KOPT-K1 (cell line): Measurements from ENCODE around the gene USP20.
A peak's percentile ranks its signal among the peaks of the same experiment; 100 is the strongest.

ENCODE experiments used
- H3K27ac ChIP-seq: fragments of 200-600 bp; sonication (generic); 2 replicates; pipeline ENCODE4 v1.5.1; 2016; ENCODE audit warnings: antibody characterized with exemption, mild to moderate bottlenecking, low read depth, low read length; ENCODE audit not compliant: poor library complexity, severe bottlenecking
- H3K36me3 ChIP-seq: fragments of 200-600 bp; sonication (generic); 2 replicates; pipeline ENCODE4 v1.5.1; 2017; ENCODE audit warnings: antibody characterized with exemption, mild to moderate bottlenecking, low read length, moderate library complexity; ENCODE audit not compliant: insufficient read depth
- H3K9me3 ChIP-seq: fragments of 200-600 bp; sonication (generic); 2 replicates; pipeline ENCODE4 v1.5.1; 2017; ENCODE audit warnings: antibody characterized with exemption, low read length, mild to moderate bottlenecking; ENCODE audit not compliant: insufficient read depth, poor library complexity, severe bottlenecking

The USP20 gene

DNA sequence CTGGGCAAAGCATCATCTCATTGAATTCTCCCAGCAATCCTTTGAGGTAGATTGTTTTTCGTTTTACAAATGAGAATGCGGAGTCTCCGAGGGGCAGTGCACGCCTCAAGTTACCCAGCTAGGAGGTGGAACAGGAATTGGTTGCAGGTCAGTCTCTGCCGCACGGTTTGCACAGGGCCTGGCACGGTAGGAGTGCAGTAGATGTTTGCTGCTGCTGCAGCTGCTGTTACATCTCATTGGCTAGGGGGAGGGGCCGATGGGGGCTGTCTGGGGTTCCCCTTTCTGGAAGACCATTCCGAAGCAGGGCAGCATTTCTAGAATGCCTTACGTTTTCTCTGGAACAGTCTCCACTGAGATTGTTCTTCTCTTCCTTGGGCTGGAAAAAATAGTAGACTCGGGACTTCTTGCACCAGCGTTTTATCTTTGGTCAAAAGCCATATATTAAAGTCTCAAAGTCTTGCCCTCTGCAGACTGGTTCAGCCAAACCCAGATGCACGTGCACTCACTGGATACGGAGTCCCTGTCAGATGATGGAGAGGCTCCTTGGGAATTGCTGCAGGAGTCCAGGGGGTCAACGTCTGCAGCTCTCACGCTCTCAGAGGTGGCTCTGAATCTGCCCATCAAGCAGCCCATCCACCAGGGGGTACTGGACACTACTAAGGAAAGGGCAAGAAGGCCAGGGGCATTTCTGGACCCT, 1.2 kb downstream of the USP20 start:
- Histone ChIP-seq H3K9me3 (no peaks in the 10 kb centered on the region), H3K27ac (peak overlapping the region; percentile 89), H3K36me3 (peaks cover 48% of the 10 kb centered on the region)

DNA sequence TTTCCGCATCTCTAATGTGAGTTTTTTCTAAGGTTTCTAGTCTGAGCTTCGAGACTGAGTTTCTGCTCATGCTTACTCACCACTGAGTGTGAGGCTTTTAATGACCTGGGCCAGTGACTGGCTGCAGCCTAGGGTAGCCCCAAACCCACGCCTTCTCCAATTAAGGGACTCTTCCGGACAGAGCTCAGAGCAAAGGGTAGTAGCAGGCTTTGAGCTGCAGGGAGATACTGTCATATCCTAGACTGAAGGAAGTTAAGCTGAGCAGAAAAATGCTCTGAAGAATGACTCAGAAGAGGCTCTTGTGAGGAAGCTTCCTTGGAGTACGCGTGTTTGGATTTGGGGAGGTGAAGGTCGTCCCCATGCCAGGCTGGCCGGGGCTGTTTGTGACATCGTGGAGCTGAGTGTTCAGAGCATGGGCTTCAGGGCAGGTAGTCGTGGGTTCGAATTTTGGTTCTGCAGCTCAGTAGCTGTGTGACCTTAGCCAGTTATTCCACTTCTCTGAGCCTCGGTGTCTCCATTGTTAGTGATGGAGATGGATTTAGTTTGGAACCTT, 3.5 kb downstream of the USP20 start:
- Histone ChIP-seq H3K36me3 (peaks cover 47% of the 10 kb centered on the region), H3K27ac (peak overlapping the region; percentile 89)

GRCh38 chr9:129839324-129840023, 4.2 kb downstream of the USP20 start:
- Histone ChIP-seq H3K9me3 (no peaks in the 10 kb centered on the region), H3K36me3 (peaks cover 47% of the 10 kb centered on the region), H3K27ac (peak overlapping the region; percentile 89)

More for the DNA sequence above, 3.5 kb downstream of the USP20 start:
- H3K9me3 ChIP-seq = no peaks in the 10 kb centered on the region

GRCh38 chr9:129840034-129840433, 4.8 kb downstream of the USP20 start:
- H3K27ac ChIP-seq = peak overlapping the region; percentile 89
- H3K9me3 ChIP-seq = no peaks in the 10 kb centered on the region
- peaks cover 47% of the 10 kb centered on the region for H3K36me3 ChIP-seq

DNA sequence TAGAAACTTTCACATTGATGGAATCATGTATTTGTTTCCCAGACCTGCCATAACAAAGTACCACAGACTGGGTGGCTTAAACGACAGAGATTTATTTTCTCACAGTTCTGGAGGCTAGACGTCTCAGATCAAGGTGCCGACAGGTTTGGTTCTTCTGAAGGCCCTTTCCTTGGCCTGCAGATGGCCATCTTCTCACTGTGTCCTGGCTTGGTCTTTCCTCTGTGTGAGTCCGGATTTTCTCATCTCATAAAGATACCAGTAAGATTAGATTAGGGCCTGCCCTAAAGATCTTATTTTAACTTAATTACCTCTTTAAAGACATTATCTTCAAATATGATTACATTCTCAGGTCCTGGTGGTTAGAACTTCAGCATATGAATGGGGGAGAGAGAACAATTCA, 5.8 kb downstream of the USP20 start:
- Histone ChIP-seq H3K36me3 (peaks cover 47% of the 10 kb centered on the region), H3K9me3 (no peaks in the 10 kb centered on the region), H3K27ac (peak overlapping the region; percentile 20)

DNA sequence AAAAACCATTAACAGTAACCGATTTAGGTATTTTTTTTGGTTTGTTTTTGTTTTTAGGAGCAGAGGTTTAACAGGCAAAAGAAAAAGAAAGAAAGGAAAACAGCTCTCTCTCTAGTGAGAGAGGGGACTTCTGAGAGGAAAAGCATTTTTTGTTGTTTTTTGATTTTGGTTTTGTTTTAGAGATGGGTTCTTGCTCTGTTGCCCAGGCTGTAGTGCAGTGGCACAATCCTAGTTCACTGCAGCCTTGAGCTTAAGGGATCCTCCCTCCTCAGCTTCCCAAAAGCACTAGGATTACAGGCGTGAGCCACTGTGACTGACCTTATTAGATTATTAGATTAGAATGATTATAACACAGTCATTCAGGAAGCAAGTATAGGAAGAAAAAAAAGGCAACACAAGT, 10.1 kb downstream of the USP20 start:
- peaks cover 51% of the 10 kb centered on the region for H3K36me3 ChIP-seq
- peak overlapping the region; percentile 49 for H3K27ac ChIP-seq
- no peaks in the 10 kb centered on the region for H3K9me3 ChIP-seq

- peaks cover 60% of the 10 kb centered on the region for H3K36me3 ChIP-seq
- no peaks in the 10 kb centered on the region for H3K9me3 ChIP-seq
- peak overlapping the region; percentile 54 for H3K27ac ChIP-seq
These were observed 13.6 kb downstream of the USP20 start for GRCh38 chr9:129848712-129849441.

DNA sequence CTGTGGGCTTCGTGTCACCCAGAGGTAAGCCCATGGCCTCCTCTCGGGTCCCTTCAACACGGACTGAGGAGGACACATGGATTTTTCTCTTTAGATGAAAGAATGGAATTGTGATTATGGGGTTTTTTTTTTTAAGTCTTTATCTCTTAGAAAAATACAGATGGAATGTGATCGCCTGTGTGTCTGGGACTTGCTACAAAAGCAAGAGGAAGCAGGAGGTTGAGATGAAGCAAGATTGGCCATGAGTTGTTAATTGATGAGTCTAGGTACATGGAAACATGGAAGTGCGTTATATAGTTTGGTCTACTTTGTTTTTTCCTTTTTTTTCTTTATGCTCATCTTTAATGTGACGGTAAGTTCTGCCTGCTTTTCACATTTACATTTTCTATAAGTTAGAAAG, 14.6 kb downstream of the USP20 start:
- no peaks in the 10 kb centered on the region for H3K9me3 ChIP-seq
- H3K27ac ChIP-seq = peak overlapping the region; percentile 29
- H3K36me3 ChIP-seq = peaks cover 64% of the 10 kb centered on the region

GRCh38 chr9:129850821-129851550, 15.7 kb downstream of the USP20 start:
- no peaks in the 10 kb centered on the region for H3K9me3 ChIP-seq
- H3K27ac ChIP-seq = peak overlapping the region; percentile 29
- peaks cover 72% of the 10 kb centered on the region for H3K36me3 ChIP-seq

DNA sequence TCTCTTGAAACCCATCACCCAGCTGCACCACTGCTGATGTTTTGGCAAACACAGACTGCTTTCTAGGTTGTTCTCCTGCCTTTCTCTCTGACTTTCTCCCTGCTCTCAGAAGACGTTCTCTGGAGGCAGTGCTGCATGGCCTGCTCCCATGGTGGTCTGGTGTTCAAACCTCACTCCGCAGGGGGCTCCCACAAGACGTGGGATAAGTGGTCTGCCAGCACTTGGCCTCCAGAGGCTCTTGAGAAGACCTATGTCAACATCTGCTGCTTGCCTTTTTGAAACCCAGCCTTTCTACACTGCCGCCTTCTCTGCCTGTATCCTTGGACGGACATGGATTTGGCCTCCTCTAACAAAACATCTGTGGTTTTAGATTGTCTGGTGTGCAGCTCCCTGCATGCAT, 16.6 kb downstream of the USP20 start:
- H3K9me3 ChIP-seq = no peaks in the 10 kb centered on the region
- peaks cover 80% of the 10 kb centered on the region for H3K36me3 ChIP-seq
- H3K27ac ChIP-seq = no peak overlapping the region

DNA sequence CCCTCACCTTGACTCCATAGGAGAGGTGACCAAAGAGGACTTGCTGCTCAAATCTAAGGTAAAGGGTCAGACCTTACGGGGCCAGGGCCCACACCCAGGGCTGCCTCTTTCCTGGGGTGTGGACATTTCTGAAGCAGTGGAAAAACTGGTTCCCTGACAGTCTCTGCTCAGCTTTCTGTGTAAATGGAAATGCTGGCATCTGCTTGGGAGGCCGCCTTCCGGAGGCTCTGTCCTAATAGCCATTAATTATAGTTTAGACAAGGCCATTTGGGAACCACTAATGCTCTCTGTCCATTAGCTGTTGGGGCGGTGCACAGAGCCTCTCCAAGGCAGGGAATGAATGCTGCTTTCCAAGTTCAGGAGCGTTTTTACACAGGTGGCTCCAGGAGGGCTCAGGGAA, 17.3 kb downstream of the USP20 start:
- no peaks in the 10 kb centered on the region for H3K9me3 ChIP-seq
- H3K36me3 ChIP-seq = peaks cover 87% of the 10 kb centered on the region
- no peak overlapping the region for H3K27ac ChIP-seq

DNA sequence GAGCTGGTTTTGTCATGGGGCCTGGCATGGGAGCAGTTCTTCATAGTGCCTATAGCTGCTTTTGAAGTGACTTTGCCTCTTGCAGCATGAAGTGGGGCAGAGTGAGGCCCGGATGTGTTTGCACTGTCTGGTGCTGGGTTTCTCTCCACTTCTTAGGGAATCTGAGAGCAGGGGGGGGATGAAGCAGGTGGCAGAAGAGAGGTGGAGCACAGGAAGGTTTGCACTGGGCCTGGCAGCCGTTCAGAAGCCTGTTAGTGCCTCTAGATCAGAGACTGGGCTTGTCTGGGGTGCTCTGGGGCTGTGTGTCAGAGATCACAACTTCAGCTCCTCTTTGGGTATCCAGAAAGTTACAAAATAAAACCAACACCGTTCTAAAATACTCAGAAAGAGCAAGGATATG, 18.4 kb downstream of the USP20 start:
- H3K9me3 ChIP-seq = no peaks in the 10 kb centered on the region
- peaks cover 91% of the 10 kb centered on the region for H3K36me3 ChIP-seq
- H3K27ac ChIP-seq = no peak overlapping the region

- H3K36me3 ChIP-seq = peaks cover 85% of the 10 kb centered on the region
- H3K27ac ChIP-seq = no peak overlapping the region
- H3K9me3 ChIP-seq = no peaks in the 10 kb centered on the region
These were observed 19.4 kb downstream of the USP20 start for GRCh38 chr9:129854588-129855110.

DNA sequence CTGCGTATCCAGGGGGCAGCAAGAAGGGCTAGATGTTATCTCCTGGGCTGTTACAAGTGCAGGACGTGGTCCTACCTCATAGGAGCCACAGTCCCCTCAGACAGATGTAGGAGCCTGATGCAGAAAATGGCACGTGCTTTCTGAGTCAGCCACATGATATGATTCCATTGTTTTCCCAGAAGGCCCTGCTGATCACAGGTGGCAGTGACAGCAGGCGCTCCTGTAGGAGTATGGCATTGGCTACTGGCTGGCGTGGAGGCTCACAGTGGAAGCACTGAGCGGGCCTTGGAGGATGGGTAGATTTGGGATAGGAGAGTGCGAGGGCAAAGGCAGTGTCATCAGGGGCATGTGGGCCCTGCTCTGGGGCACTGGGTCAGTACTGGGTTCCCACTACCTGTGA, 21.9 kb downstream of the USP20 start:
- Histone ChIP-seq H3K36me3 (peaks cover 73% of the 10 kb centered on the region), H3K9me3 (no peaks in the 10 kb centered on the region), H3K27ac (no peak overlapping the region)
